Neuron (in vitro differentiated cells): ENCODE results near the gene CCKAR.

Source experiments
- H2AFZ ChIP-seq: one replicate; pipeline ENCODE4 v1.6.1; 2013; ENCODE audit warnings: low read depth, mild to moderate bottlenecking, inconsistent platforms, low read length, moderate library complexity
- H3K27me3 ChIP-seq: one replicate; pipeline ENCODE4 v1.6.1; 2013; ENCODE audit warnings: low read length; ENCODE audit not compliant: insufficient read depth
- H3K36me3 ChIP-seq: one replicate; pipeline ENCODE4 v1.6.1; 2013; ENCODE audit warnings: low read length; ENCODE audit not compliant: insufficient read depth
- H3K4me1 ChIP-seq: one replicate; pipeline ENCODE4 v1.6.1; 2013; ENCODE audit warnings: low read length; ENCODE audit not compliant: insufficient read depth
- H3K4me3 ChIP-seq: 2 replicates; pipeline ENCODE4 v1.5.1; 2013; ENCODE audit warnings: mild to moderate bottlenecking, low read length, moderate library complexity
- H3K9me3 ChIP-seq: one replicate; pipeline ENCODE4 v1.6.1; 2013; ENCODE audit warnings: low read length

The CCKAR gene

DNA sequence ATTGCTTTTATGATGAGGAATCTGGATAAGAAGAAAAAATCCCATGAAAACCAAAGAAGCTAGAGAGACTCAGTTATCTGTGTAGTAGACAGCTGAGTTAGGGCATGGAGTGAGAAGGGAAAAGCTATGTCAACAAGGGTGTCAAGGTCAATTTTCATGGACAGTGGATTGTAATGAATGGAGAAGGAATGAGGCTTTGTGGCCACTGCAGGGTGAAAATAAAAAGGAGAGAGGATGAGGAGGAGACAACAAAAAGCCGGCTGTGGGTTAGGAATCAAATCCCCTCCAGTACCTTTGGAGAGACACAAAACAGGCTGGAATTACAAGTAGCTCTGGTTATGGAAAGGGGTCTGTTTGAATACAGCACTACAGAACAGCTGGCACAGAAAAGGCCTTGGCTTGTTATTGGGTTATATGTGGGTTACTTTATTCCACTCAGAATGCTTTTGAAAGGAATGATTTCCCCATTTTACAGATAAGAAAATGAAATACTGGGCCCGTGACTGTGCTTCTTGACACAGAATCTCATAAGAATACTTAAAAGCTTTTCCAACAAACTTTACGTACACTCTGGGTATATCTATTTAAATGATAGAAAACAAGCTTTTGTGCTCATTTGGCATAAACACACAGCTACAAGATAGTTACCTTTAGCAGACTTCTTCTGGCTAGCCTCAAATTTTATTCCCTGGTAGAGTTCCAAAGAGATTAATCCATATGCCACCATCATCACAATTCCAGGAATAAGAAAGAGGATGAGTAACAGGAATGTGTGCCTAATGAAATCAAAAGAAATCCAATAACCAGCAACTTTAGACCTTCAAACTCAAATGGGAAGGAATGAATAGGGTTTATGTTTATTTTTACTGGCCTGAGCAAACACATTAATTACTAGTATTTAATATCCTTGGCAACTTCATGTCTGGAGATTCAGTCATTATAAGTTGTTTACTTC is 7.5 kb downstream of the CCKAR start:
- H3K4me1 ChIP-seq: peaks cover 10% of the 10 kb centered on the region
- H2AFZ ChIP-seq: no peak overlapping the region
- H3K27me3 ChIP-seq: no peaks in the 10 kb centered on the region
- H3K4me3 ChIP-seq: no peak overlapping the region
- no peaks in the 10 kb centered on the region for H3K9me3 ChIP-seq
- H3K36me3 ChIP-seq: no peaks in the 10 kb centered on the region

DNA sequence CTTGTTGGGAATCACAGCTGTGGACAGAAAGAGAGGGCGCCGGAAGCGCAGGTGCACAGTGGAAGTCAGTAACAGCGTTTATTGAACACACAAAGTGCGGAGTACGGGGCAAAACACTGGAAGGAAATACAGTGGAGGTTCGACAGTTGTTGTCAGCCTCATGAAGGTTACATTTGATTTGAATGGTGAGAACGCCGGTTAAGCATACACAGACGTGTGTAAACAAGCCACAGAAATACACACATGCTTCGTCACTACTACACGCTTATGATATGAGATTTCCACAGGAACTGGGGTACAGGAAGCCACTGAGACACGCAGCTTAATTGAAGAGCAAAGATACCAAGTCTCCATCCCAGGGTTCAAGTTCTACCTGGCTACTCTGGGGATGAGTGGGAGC is 12.0 kb downstream of the CCKAR start:
- Histone ChIP-seq H3K36me3 (no peaks in the 10 kb centered on the region), H2AFZ (no peak overlapping the region), H3K4me1 (peaks cover 10% of the 10 kb centered on the region), H3K4me3 (no peak overlapping the region), H3K27me3 (no peaks in the 10 kb centered on the region), H3K9me3 (no peaks in the 10 kb centered on the region)

DNA sequence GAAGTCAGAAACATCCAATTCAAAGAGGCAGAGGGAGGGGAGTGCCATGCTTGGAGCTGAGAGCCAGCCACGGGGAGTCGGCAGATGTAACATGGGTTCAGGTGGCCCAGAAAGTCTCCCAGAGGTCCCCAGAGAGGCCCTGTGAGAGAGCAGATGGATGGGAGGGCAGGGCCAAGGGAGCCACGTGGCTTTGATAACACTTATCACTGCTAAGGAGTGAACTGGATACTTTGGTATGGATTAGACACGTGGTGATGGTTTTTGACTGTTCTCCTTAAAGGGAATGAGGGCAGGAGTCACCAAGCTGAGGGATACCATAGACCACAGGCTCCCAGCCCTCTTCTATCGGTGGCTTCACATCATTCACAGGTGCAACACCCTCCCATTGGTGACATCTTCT is 13.7 kb downstream of the CCKAR start:
- H3K27me3 ChIP-seq: no peaks in the 10 kb centered on the region
- H2AFZ ChIP-seq: no peak overlapping the region
- H3K9me3 ChIP-seq: no peaks in the 10 kb centered on the region
- H3K36me3 ChIP-seq: no peaks in the 10 kb centered on the region
- H3K4me1 ChIP-seq: no peaks in the 10 kb centered on the region
- no peak overlapping the region for H3K4me3 ChIP-seq

DNA sequence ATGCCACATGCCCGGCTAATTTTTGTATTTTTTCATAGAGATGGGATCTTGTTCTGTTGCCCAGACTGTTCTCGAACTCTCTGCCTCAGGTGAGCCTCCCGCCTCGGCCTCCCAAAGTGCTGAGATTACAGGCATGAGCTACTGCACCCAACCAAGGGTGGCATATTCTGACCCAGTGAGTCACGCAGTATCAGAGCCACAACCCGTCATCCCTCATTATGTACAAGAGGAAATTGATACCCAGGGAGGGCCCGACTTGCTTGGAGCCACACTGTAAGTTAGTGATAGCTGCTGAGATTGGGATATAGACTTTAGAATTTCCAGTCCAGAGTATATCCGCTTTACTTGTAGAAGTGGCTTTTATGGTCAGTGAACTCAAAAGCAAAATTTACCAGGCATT is 14.6 kb downstream of the CCKAR start:
- H3K4me3 ChIP-seq: no peak overlapping the region
- H3K9me3 ChIP-seq: no peaks in the 10 kb centered on the region
- H3K27me3 ChIP-seq: no peaks in the 10 kb centered on the region
- no peaks in the 10 kb centered on the region for H3K4me1 ChIP-seq
- H3K36me3 ChIP-seq: no peaks in the 10 kb centered on the region
- no peak overlapping the region for H2AFZ ChIP-seq

DNA sequence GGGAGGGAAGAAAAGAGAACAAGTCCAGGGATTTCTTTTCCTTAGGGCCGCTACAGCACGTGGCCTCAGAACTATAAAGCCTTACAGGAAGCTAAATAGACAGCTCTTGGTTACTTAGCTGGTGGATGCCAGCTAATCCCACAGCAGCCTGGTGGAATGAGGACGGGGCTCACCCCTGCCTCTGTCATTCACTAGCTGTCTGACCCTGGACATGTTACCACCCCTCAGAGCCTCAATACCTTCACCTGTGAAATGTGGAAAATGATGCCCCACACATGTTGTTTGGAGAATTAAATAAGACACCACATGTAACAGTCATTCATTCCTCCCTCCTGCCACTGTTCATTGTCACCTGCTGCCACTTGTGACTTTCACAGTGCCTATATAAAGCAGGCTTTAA is 15.7 kb downstream of the CCKAR start:
- Histone ChIP-seq H2AFZ (no peak overlapping the region), H3K4me1 (no peaks in the 10 kb centered on the region), H3K27me3 (no peaks in the 10 kb centered on the region), H3K36me3 (no peaks in the 10 kb centered on the region), H3K4me3 (no peak overlapping the region), H3K9me3 (no peaks in the 10 kb centered on the region)

DNA sequence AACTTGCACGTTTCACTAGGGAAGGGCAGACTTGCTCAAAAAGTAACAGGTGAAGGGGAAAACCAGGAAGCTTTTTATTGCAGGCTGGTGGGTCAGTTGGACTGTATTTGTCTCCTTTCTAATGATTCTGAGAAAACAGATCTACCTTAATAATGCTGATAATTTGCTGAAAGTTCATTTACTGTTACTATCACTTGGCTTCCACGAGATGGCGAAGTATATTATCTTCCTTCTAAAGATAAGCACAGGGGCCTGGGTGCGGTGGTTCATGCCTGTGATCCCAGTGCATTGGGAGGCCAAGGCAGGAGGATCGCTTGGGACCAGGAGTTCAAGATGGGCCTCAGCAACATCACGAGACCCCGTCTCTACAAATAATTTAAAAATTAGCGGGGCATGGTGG is 16.4 kb downstream of the CCKAR start:
- H3K27me3 ChIP-seq: no peaks in the 10 kb centered on the region
- H3K4me3 ChIP-seq: no peak overlapping the region
- no peaks in the 10 kb centered on the region for H3K9me3 ChIP-seq
- no peaks in the 10 kb centered on the region for H3K4me1 ChIP-seq
- H2AFZ ChIP-seq: no peak overlapping the region
- H3K36me3 ChIP-seq: no peaks in the 10 kb centered on the region

DNA sequence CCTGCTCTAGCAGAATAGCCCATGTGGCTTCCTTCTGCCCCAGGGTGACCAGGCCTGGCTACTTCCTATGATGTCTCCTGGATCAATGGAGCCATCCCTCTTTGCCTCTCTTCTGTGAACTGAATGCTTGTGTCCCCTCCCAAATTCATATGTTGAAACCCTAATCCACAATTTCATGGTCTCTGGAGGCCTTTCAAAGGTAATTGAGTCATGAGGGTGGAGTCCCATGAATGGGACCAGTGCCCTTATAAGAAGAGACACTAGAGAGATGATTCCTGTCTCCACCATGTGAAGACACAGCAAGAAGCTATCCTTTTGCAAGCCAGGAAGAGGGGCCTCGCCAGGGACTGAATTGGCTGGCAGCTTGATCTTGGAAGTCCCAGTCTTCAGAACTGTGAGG is 18.4 kb downstream of the CCKAR start:
- H2AFZ ChIP-seq: no peak overlapping the region
- H3K4me1 ChIP-seq: peaks cover 4% of the 10 kb centered on the region
- H3K36me3 ChIP-seq: no peaks in the 10 kb centered on the region
- H3K4me3 ChIP-seq: no peak overlapping the region
- no peaks in the 10 kb centered on the region for H3K9me3 ChIP-seq
- H3K27me3 ChIP-seq: no peaks in the 10 kb centered on the region

DNA sequence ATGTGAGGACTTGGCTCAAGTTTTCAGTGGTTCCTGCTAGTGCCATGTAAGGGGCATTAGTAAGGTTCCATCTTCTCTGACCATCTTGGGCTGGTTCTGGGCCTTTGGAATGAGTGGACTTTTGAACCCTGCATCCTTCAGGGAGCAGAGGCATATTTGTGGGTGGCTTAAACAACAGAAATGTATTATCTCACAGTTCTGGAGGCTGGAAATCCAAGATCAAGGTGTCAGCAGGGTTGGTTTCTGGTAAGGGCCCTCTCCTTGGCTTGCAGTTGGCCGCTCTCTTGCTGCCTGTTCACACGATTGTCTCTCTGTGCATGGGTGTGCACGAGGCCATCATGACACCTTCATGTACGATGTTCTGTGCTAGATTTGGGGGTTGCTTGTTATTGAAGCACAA is 21.3 kb downstream of the CCKAR start:
- Histone ChIP-seq H2AFZ (no peak overlapping the region), H3K27me3 (no peaks in the 10 kb centered on the region), H3K9me3 (no peaks in the 10 kb centered on the region), H3K36me3 (no peaks in the 10 kb centered on the region), H3K4me1 (peaks cover 4% of the 10 kb centered on the region), H3K4me3 (no peak overlapping the region)

DNA sequence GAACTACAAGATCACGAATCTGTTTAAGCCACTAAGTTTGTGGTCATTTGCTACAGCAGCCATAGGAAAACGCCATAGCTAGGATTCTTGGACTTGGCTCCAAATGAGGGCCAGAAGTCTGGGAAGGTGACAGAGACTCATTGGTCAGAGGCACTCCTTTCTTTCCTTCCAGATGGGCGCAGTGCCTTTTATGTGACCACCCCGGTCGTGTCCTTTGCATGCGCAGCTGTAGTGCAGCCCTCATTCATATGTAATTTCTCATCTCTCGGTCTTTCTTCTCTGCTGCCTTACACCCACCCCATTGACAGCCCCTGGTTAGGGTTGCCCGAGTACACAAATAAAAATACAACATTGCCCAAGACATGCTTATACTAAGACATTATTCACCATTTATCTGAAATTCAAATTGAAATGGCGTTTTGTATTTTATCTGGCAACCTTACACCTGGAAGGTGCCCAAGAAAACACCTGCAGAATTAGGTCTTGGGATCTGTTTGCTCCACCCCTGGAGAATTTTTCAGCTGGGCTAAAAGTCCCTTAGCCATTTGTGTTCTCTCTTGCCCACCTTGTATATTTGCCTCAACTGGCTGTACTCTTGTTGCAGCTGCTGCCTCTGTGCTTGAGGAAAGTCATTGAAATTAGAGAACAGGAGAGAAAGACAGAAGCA is 21.9 kb downstream of the CCKAR start:
- no peaks in the 10 kb centered on the region for H3K9me3 ChIP-seq
- no peaks in the 10 kb centered on the region for H3K36me3 ChIP-seq
- no peaks in the 10 kb centered on the region for H3K27me3 ChIP-seq
- no peak overlapping the region for H2AFZ ChIP-seq
- H3K4me1 ChIP-seq: peaks cover 4% of the 10 kb centered on the region
- H3K4me3 ChIP-seq: no peak overlapping the region

DNA sequence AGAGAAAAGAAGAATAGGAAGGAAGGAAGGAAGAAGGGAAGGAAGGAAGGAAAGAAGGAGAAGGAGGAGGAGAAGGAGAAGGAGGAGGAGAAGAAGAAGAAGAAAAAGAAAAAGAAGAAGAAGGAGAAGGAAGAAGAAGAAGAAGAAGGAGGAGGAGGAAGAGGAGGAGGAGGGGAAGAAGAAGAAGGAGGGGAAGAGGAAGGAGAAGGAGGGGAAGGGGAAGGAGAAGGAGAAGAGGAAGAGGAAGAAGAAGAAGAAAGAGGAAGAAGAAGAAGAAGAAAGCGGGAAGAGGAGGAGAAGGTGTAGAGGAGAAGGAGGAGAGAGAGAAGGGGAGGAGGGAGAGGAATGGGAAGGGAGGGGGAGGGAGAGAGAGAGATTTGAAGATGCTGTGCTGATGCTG is 22.6 kb downstream of the CCKAR start:
- no peak overlapping the region for H3K4me3 ChIP-seq
- H3K4me1 ChIP-seq: peaks cover 4% of the 10 kb centered on the region
- H2AFZ ChIP-seq: no peak overlapping the region
- H3K36me3 ChIP-seq: no peaks in the 10 kb centered on the region
- no peaks in the 10 kb centered on the region for H3K27me3 ChIP-seq
- H3K9me3 ChIP-seq: no peaks in the 10 kb centered on the region

DNA sequence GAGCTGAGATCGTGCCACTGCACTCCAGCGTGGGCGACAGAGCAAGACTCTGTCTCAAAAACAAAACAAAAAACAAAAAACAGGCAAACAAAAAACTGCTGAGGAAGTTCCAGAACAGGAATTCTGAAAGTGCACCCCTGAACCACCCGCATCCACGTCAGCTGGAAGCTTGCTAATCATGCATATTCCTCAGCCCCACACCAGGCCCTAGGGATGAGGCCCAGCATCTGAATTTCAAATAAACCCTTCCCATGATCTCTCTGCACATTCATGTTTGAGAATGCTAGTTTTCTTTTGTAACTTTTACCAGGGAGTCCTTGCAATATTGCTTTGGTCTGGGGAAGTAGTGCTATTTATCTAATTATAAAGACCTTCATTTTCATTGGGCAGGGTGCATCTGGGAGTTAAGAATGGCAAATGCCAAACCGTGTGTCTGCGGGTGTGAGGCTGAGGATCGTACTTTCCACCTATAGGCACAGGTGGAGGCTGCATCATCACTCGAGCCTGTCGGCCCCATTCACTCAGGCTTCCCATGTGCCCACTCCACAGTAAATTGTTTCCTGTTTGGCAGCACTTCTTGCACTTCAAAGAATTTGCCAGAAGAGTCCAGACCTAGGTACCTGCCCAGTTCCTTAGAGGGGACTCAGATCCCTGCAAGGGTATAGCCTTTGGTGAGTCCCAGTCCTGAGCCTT is 23.6 kb downstream of the CCKAR start:
- no peak overlapping the region for H2AFZ ChIP-seq
- H3K4me3 ChIP-seq: no peak overlapping the region
- H3K4me1 ChIP-seq: peaks cover 4% of the 10 kb centered on the region
- no peaks in the 10 kb centered on the region for H3K36me3 ChIP-seq
- no peaks in the 10 kb centered on the region for H3K27me3 ChIP-seq
- H3K9me3 ChIP-seq: no peaks in the 10 kb centered on the region

DNA sequence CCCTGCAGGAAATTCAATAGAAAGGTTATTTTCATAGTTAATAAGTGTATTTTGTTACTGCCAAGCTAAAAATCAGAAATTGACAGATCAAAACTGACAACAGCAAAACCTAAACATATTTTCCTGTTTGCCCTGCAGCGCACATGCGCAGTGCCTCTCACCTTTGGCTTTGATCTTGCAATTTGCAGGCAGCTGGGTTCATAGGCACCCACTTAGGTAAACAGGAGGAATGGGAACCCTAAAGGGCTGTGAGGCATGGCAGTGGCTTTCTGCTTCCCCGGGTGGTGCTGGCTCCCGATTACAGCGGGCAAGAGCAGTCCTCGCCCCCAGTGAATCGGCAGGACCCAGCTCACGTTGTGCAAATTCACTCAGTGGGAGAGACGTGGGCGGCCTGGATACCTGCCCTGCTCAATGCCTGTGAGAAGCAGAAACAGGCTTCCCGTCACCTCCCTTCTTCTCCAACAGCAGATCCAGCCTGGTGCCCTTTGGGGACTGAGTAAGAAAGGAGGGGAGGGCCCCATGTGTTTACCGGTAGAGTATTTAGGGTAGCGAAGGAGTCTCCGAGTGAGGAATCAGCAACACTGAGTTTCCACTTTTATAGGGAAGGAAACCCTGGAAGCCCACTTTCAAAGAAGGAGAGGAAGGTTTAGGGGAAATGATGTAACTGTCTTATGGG is 25.7 kb downstream of the CCKAR start:
- H3K4me1 ChIP-seq: peaks cover 4% of the 10 kb centered on the region
- H3K9me3 ChIP-seq: no peaks in the 10 kb centered on the region
- no peak overlapping the region for H2AFZ ChIP-seq
- H3K4me3 ChIP-seq: no peak overlapping the region
- no peaks in the 10 kb centered on the region for H3K36me3 ChIP-seq
- H3K27me3 ChIP-seq: no peaks in the 10 kb centered on the region

DNA sequence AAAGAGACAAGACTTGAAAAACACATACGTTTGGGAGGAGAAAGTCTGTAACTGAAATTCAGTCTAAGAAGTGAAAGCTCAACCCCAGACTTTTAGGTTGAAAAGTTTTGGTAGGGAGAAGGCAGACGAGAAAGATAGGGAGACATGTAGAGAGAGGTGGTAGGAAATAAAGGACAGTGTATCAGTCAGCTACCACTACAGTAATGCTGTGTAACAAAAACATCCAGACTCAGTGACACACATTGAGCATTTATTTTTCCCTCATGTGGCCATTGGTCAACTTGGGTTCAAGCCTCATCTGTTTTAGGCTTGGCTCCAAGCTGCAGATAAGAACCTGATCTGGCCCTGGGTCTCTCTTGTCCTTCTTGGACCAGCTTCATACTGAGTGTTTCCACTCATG is 26.9 kb downstream of the CCKAR start:
- no peaks in the 10 kb centered on the region for H3K9me3 ChIP-seq
- H3K4me1 ChIP-seq: peaks cover 3% of the 10 kb centered on the region
- H3K4me3 ChIP-seq: no peak overlapping the region
- no peak overlapping the region for H2AFZ ChIP-seq
- no peaks in the 10 kb centered on the region for H3K27me3 ChIP-seq
- no peaks in the 10 kb centered on the region for H3K36me3 ChIP-seq
